IPS-20b (cell line): Measurements from ENCODE around the gene NCOA1.
"Not testable (repeated sequence)": the region's sequence is repeated elsewhere in the genome, so short reads cannot be mapped to it uniquely, and the experiment has no call there.

Experiments
- H3K27ac ChIP-seq: one replicate; pipeline ENCODE4 v1.5.1; 2013; ENCODE audit warnings: low read length
- H3K27me3 ChIP-seq: 2 replicates; pipeline ENCODE4 v1.6.1; 2013; ENCODE audit warnings: mild to moderate bottlenecking, low read length, inconsistent platforms; ENCODE audit not compliant: insufficient read depth
- H3K36me3 ChIP-seq: 2 replicates; pipeline ENCODE4 v1.6.1; 2013; ENCODE audit warnings: low read depth, mild to moderate bottlenecking, inconsistent platforms, low read length, moderate library complexity; ENCODE audit not compliant: insufficient read depth
- H3K4me1 ChIP-seq: 2 replicates; pipeline ENCODE4 v1.6.1; 2013; ENCODE audit warnings: mild to moderate bottlenecking, control low read depth, inconsistent platforms, low read length, moderate library complexity; ENCODE audit not compliant: insufficient read depth
- H3K4me3 ChIP-seq: 2 replicates; pipeline ENCODE4 v1.5.1; 2013; ENCODE audit warnings: mild to moderate bottlenecking, low read length, inconsistent platforms
- H3K9ac ChIP-seq: 2 replicates; pipeline ENCODE4 v1.6.1; 2013; ENCODE audit warnings: low read depth, mild to moderate bottlenecking, inconsistent platforms, low read length, moderate library complexity
- H3K9me3 ChIP-seq: 2 replicates; pipeline ENCODE4 v1.6.1; 2013; ENCODE audit warnings: mild to moderate bottlenecking, low read depth, low read length, inconsistent platforms; ENCODE audit not compliant: insufficient read depth

NCOA1 gene

GRCh38 chr2:24652265-24653182 lies 161.5 kb downstream of the NCOA1 start:
- Histone ChIP-seq H3K36me3 (no peaks in the 10 kb centered on the region), H3K4me3 (no peak overlapping the region), H3K9ac (no peak overlapping the region), H3K4me1 (peaks cover 7% of the 10 kb centered on the region; the same call in 1 of the 2 replicates), H3K27ac (no peak overlapping the region), H3K27me3 (no peaks in the 10 kb centered on the region), H3K9me3 (no peaks in the 10 kb centered on the region)

- Histone ChIP-seq H3K4me1 (peaks cover 7% of the 10 kb centered on the region; the same call in 1 of the 2 replicates), H3K4me3 (no peak overlapping the region), H3K27ac (no peak overlapping the region), H3K27me3 (no peaks in the 10 kb centered on the region), H3K9me3 (no peaks in the 10 kb centered on the region), H3K9ac (no peak overlapping the region), H3K36me3 (no peaks in the 10 kb centered on the region)
Observed at GRCh38 chr2:24657818-24658217, 166.8 kb downstream of the NCOA1 start.

- Histone ChIP-seq H3K9ac (no peak overlapping the region), H3K4me3 (no peak overlapping the region), H3K9me3 (no peaks in the 10 kb centered on the region), H3K27ac (no peak overlapping the region), H3K4me1 (peaks cover 4% of the 10 kb centered on the region; the same call in 1 of the 2 replicates), H3K36me3 (no peaks in the 10 kb centered on the region), H3K27me3 (no peaks in the 10 kb centered on the region)
Observed at GRCh38 chr2:24658531-24659202, 167.6 kb downstream of the NCOA1 start.

- no peaks in the 10 kb centered on the region for H3K27me3 ChIP-seq
- H3K27ac ChIP-seq: no peak overlapping the region
- peaks cover 4% of the 10 kb centered on the region; the same call in 1 of the 2 replicates for H3K4me1 ChIP-seq
- no peak overlapping the region for H3K9ac ChIP-seq
- H3K36me3 ChIP-seq: no peaks in the 10 kb centered on the region
- H3K9me3 ChIP-seq: no peaks in the 10 kb centered on the region
- no peak overlapping the region for H3K4me3 ChIP-seq
Observed at GRCh38 chr2:24659862-24660261, 168.8 kb downstream of the NCOA1 start.

GRCh38 chr2:24667542-24667941 lies 176.5 kb downstream of the NCOA1 start:
- no peaks in the 10 kb centered on the region for H3K9me3 ChIP-seq
- no peak overlapping the region for H3K4me3 ChIP-seq
- H3K36me3 ChIP-seq: no peaks in the 10 kb centered on the region
- no peak overlapping the region for H3K9ac ChIP-seq
- no peak overlapping the region for H3K27ac ChIP-seq
- H3K4me1 ChIP-seq: no peaks in the 10 kb centered on the region
- H3K27me3 ChIP-seq: no peaks in the 10 kb centered on the region

- H3K9ac ChIP-seq: no peak overlapping the region
- H3K4me3 ChIP-seq: no peak overlapping the region
- H3K9me3 ChIP-seq: no peaks in the 10 kb centered on the region
- no peak overlapping the region for H3K27ac ChIP-seq
- H3K27me3 ChIP-seq: no peaks in the 10 kb centered on the region
- no peaks in the 10 kb centered on the region for H3K4me1 ChIP-seq
- H3K36me3 ChIP-seq: no peaks in the 10 kb centered on the region
Observed at GRCh38 chr2:24671230-24671629, 180.2 kb downstream of the NCOA1 start.

- Histone ChIP-seq H3K36me3 (no peaks in the 10 kb centered on the region), H3K4me1 (no peaks in the 10 kb centered on the region), H3K27ac (no peak overlapping the region)
Observed at GRCh38 chr2:24672589-24672988, 181.5 kb downstream of the NCOA1 start.

GRCh38 chr2:24675338-24675737 lies 184.3 kb downstream of the NCOA1 start:
- H3K4me3 ChIP-seq: no peak overlapping the region
- no peaks in the 10 kb centered on the region for H3K36me3 ChIP-seq
- no peak overlapping the region for H3K9ac ChIP-seq
- H3K4me1 ChIP-seq: no peaks in the 10 kb centered on the region
- H3K27ac ChIP-seq: no peak overlapping the region
- H3K9me3 ChIP-seq: no peaks in the 10 kb centered on the region
- H3K27me3 ChIP-seq: no peaks in the 10 kb centered on the region

More at GRCh38 chr2:24672589-24672988, 181.5 kb downstream of the NCOA1 start:
- H3K9ac ChIP-seq: no peak overlapping the region
- H3K4me3 ChIP-seq: no peak overlapping the region
- H3K27me3 ChIP-seq: no peaks in the 10 kb centered on the region
- H3K9me3 ChIP-seq: no peaks in the 10 kb centered on the region

GRCh38 chr2:24676493-24676892 lies 185.4 kb downstream of the NCOA1 start:
- no peak overlapping the region for H3K9ac ChIP-seq
- no peaks in the 10 kb centered on the region for H3K9me3 ChIP-seq
- H3K4me3 ChIP-seq: no peak overlapping the region
- H3K36me3 ChIP-seq: no peaks in the 10 kb centered on the region
- H3K27ac ChIP-seq: no peak overlapping the region
- no peaks in the 10 kb centered on the region for H3K27me3 ChIP-seq
- no peaks in the 10 kb centered on the region for H3K4me1 ChIP-seq

GRCh38 chr2:24678066-24678465 lies 187.0 kb downstream of the NCOA1 start:
- not testable (repeated sequence) for H3K4me3 ChIP-seq, H3K4me1 ChIP-seq, H3K36me3 ChIP-seq, H3K9me3 ChIP-seq, H3K9ac ChIP-seq, H3K27ac ChIP-seq, H3K27me3 ChIP-seq

- Histone ChIP-seq H3K4me1 (no peaks in the 10 kb centered on the region), H3K27ac (no peak overlapping the region), H3K9me3 (no peaks in the 10 kb centered on the region), H3K27me3 (no peaks in the 10 kb centered on the region), H3K9ac (no peak overlapping the region), H3K36me3 (no peaks in the 10 kb centered on the region), H3K4me3 (no peak overlapping the region)
Observed at GRCh38 chr2:24680196-24680595, 189.1 kb downstream of the NCOA1 start.

GRCh38 chr2:24682304-24682703 lies 191.2 kb downstream of the NCOA1 start:
- H3K27ac ChIP-seq: no peak overlapping the region

More at GRCh38 chr2:24682304-24682703, 191.2 kb downstream of the NCOA1 start:
- Histone ChIP-seq H3K4me3 (no peak overlapping the region), H3K27me3 (no peaks in the 10 kb centered on the region), H3K9me3 (no peaks in the 10 kb centered on the region), H3K4me1 (no peaks in the 10 kb centered on the region), H3K9ac (no peak overlapping the region), H3K36me3 (no peaks in the 10 kb centered on the region)
